Measurements from ENCODE around the gene GTF2F1.

GTF2F1 gene

DNA sequence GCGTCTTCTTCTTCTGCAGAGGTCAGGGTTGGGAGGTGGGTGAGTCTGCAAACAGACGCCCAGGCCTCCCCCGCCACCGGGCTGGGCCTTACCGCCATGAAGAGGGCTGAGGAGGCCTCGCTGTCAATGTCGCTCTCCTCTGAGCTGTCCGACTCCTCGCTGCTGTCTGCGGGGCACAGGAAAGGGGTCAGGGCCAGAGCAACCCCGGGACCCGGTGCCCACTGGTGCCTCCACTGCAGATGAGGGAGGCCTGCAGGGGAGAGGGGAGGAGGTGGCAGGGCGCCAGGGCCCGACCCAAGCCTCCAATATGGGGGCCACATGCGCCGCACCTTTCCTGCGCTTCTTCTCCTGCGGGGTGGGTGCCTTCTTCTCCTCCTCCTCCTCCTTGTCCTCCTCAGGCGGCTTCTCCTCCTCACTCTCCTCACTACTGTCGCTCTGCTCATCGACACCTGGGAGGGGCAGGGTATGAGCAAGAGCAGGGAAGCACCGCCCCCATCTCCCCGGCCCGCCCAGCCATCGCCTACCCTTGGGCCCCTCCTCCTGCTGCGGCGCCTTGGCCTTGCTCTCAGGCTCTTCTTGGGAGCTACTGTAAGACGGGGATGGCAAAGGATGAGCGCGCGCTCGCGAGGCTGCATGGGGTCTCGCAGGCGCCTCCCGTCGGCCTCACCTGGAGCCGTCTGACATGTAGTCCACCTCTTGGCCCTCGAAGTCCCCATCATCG, 11.8 kb downstream of the GTF2F1 start:
- TF ChIP-seq ZNF274 (IDR thresholded peaks at IDR 0.05; ENCODE audit: low read depth, low read length) = no peak

DNA sequence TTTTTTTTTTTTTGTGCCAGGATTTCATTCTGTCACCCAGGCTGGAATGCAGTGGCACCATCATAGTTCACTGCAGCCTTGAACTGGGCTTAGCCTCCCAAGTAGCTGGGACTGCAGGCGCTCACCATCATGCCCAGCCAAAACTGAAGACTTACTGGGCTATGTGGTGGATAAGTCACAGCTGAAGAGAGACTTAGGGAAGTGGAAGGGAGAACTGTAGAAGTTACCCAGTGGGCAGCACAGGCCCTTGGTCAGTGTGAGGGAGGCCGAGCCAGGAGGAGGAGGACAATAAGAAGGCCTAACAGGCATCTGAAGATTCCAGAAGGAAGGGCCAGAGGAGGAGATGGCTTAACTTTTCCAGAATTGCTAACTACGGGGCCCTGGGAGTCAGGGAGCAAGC, 13.2 kb downstream of the GTF2F1 start:
- TF ChIP-seq ZNF274 (IDR thresholded peaks at IDR 0.05; ENCODE audit: low read depth, low read length) = no peak
- no peak overlapping the region for H3K4me3 ChIP-seq (ENCODE audit: low read length)

More for the DNA sequence above, 11.8 kb downstream of the GTF2F1 start:
- H3K4me3 ChIP-seq (ENCODE audit: low read length) = no peak overlapping the region

- TF ChIP-seq ZNF274 (IDR thresholded peaks at IDR 0.05; ENCODE audit: low read depth, low read length) = no peak
- H3K4me3 ChIP-seq (ENCODE audit: low read length) = no peak overlapping the region
Observed at GRCh38 chr19:6378486-6378885, 14.5 kb downstream of the GTF2F1 start.

- no peak for TF ChIP-seq ZNF274 (IDR thresholded peaks at IDR 0.05; ENCODE audit: low read depth, low read length)
- H3K4me3 ChIP-seq (ENCODE audit: low read length) = no peak overlapping the region
Observed at GRCh38 chr19:6378041-6378440, 14.9 kb downstream of the GTF2F1 start.

- no peak overlapping the region for H3K4me3 ChIP-seq (ENCODE audit: low read length)
- no peak for TF ChIP-seq ZNF274 (IDR thresholded peaks at IDR 0.05; ENCODE audit: low read depth, low read length)
Observed at GRCh38 chr19:6376512-6377190, 16.3 kb downstream of the GTF2F1 start.

DNA sequence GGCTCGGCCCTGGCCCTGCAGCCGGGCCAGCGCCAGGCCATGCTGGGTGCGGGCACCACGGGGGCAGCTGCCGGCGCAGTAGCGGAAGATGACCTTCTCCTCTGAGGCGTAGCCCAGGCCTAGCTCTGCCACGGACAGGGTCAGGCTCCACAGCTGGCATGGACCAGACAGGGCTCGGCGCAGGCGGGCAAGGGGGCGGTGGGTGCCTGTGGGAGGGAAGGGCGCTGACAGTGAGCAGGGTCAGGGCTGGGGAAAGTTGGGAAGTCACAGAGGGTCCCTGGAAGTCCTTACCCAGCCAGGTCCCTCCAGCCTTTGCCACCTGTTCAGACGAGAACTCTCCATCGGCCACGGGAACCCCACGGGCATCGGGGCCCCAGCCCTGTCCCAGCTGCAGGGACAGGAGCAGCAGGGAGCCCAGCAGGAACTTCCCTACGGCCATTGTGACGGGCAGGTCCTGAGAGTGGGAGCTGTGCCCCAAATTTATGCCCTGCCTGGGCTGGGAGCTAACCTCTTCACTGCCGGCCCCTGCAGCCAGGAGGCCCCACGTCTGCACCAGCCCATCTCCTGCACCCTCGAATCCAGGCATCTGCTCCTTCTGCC, 17.5 kb downstream of the GTF2F1 start, which contains the start of gene PSPN:
TSS of gene PSPN (minus strand) at position 523 of the 600 bp plus-strand sequence. CDS start at position 439, 84 bp downstream.
- TF ChIP-seq ZNF274 (IDR thresholded peaks at IDR 0.05; ENCODE audit: low read depth, low read length) = no peak
- H3K4me3 ChIP-seq (ENCODE audit: low read length) = no peak within 1 kb of the TSS

DNA sequence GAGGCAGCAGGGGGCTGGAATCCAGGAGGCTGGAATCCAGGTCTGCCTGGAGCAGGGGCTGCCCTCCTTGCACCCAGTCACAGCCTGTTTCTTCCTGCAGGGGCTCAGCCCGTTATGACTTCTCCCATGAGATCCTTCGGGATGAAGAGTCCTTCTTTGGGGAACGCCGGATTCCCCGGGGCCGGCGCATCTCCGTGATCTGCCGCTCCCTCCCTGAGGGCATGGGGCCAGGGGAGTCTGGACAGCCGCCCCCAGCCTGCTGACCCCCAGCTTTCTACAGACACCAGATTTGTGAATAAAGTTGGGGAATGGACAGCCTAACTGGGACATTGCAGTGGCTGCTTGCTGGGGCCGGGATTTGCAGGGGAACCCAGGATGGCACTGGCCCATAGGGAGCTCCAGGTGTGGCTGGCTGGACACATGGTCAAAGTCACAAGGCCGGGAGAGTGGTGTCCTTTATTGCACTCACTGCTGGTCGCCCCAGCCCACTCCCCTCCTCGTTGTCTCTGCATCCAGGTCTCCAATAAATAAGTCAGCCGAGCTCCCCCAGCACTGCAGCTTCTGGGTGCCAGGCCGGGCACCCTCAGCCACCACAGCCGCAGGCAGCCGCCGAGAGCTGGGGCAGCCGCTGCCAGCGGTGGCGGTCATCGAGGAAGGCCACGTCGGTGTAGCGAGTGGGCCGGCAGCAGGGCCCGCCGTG, 18.1 kb downstream of the GTF2F1 start:
- TF ChIP-seq ZNF274 (IDR thresholded peaks at IDR 0.05; ENCODE audit: low read depth, low read length) = no peak
- H3K4me3 ChIP-seq (ENCODE audit: low read length) = no peak overlapping the region

DNA sequence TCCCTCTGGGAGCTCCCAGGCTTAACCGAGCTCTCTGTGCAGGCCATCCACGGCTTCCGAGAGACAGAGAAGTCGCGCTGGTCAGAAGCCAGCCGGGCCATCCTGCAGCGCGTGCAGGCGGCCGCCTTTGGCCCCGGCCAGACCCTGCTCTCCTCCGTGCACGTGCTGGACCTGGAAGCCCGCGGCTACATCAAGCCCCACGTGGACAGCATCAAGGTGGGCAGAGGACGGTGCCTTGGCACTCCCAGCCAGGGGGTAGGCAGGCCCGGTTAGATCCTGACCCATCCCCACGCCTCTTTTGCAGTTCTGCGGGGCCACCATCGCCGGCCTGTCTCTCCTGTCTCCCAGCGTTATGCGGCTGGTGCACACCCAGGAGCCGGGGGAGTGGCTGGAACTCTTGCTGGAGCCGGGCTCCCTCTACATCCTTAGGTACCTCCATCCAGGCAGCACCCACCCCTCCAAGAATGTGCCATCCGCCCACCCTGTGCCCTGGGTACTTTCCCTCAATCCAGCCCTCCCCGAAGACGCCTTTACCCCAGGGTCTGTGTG, 18.7 kb downstream of the GTF2F1 start:
- no peak overlapping the region for H3K4me3 ChIP-seq (ENCODE audit: low read length)
- no peak for TF ChIP-seq ZNF274 (IDR thresholded peaks at IDR 0.05; ENCODE audit: low read depth, low read length)

GRCh38 chr19:6373813-6374108, 19.2 kb downstream of the GTF2F1 start:
- peak overlapping the region; percentile 48; the same call in 1 of the 2 replicates for H3K4me3 ChIP-seq (ENCODE audit: low read length)
- TF ChIP-seq ZNF274 (IDR thresholded peaks at IDR 0.05; ENCODE audit: low read depth, low read length) = no peak

GRCh38 chr19:6373096-6373812, 19.7 kb downstream of the GTF2F1 start:
- TF ChIP-seq ZNF274 (IDR thresholded peaks at IDR 0.05; ENCODE audit: low read depth, low read length) = no peak
- H3K4me3 ChIP-seq (ENCODE audit: low read length) = peak overlapping the region; percentile 77

GRCh38 chr19:6372594-6373095, 20.3 kb downstream of the GTF2F1 start, which contains the start of gene ALKBH7:
TSS of gene ALKBH7 (plus strand) at chr19:6372794. CDS start at chr19:6372821, 27 bp downstream.
- no peak for TF ChIP-seq ZNF274 (IDR thresholded peaks at IDR 0.05; ENCODE audit: low read depth, low read length)
- H3K4me3 ChIP-seq (ENCODE audit: low read length) = peak within 1 kb of the TSS; percentile 77

DNA sequence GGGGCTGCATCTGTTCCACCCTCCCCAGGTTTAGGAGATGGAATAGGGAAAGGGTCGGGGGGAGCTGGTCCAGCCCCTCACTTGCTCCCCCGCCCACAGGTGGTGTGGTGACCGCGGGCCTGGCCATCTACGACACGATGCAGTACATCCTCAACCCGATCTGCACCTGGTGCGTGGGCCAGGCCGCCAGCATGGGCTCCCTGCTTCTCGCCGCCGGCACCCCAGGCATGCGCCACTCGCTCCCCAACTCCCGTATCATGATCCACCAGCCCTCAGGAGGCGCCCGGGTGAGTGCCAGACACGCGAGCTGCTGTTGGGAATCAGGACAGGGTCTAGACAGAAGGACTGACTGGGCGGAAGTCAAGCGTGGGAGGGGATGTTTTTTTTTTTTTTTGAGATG, 28.6 kb downstream of the GTF2F1 start:
- H3K4me3 ChIP-seq (ENCODE audit: low read length) = no peak overlapping the region
- TF ChIP-seq ZNF274 (IDR thresholded peaks at IDR 0.05; ENCODE audit: low read depth, low read length) = no peak

- H3K4me3 ChIP-seq (ENCODE audit: low read length) = peak overlapping the region; percentile 82
- no peak for TF ChIP-seq ZNF274 (IDR thresholded peaks at IDR 0.05; ENCODE audit: low read depth, low read length)
Observed at GRCh38 chr19:6362351-6362801, 30.6 kb downstream of the GTF2F1 start.
